Right lobe of liver (tissue), 6 donors: ENCODE measurements around the gene UNKL. TPM values are rescaled to one million over a fixed set of nuclear protein-coding genes. Genes with fewer than 3 reads are reported as not detected.

Experiments
- ATAC-seq, 4 donors: fragments of 200-7000 bp; cut with Tn5 transposase; one replicate each; pipeline ENCODE4 v1.9.1; 2020; ENCODE audit warnings: mild to moderate bottlenecking in 4 of 4, moderate library complexity in 4 of 4
- DNase-seq, 3 donors: peaks; one replicate each; pipeline ENCODE4 v3.0.0-alpha.2; 2020
- H3K27ac ChIP-seq, 3 donors: fragments of 200-600 bp; one replicate each; pipeline ENCODE4 v1.8.0; 2022
- H3K27me3 ChIP-seq, 2 donors: fragments of 200-600 bp; one replicate each; pipeline ENCODE4 v1.8.0; 2022
- H3K36me3 ChIP-seq, 4 donors: fragments of 200-600 bp; sonication (generic) in 1 of 4; one replicate each; pipeline versions ENCODE4 v1.5.1 to v1.8.0; 2017 to 2022; ENCODE audit warnings: control low read depth in 1 of 4
- H3K4me1 ChIP-seq, 4 donors: fragments of 200-600 bp; sonication (generic) in 1 of 4; one replicate each; pipeline versions ENCODE4 v1.5.1 to v1.8.0; 2017 to 2022; ENCODE audit warnings: control low read depth in 1 of 4
- H3K4me3 ChIP-seq, 3 donors: fragments of 200-600 bp; one replicate each; pipeline ENCODE4 v1.8.0; 2022
- H3K9me3 ChIP-seq, 4 donors: fragments of 200-600 bp; sonication (generic) in 1 of 4; one replicate each; pipeline versions ENCODE4 v1.5.1 to v1.8.0; 2017 to 2022; ENCODE audit warnings: control low read depth in 1 of 4
- POLR2A ChIP-seq: fragments of 450-650 bp; IDR thresholded peaks from one replicate; pipeline ENCODE4 v1.6.1; 2017; ENCODE audit warnings: antibody characterized with exemption, mild to moderate bottlenecking
- WGBS: methylation state at CpG from one replicate; pipeline ENCODE4 v1.1.6; 2018; ENCODE audit warnings: low coverage, low lambda C conversion rate; ENCODE audit not compliant: insufficient coverage; ENCODE audit errors: missing lambda C conversion rate; 5-methylcytosine and 5-hydroxymethylcytosine counted together
- intact Hi-C, 2 donors: fragments of 100-400 bp; cut with DNase I; formaldehyde crosslinking; loops; one replicate each; pipeline versions ENCODE4 v1.11.2 to v1.14.1; 2022
- total RNA-seq, 6 experiments: library from RNA; depleted of rRNA in 2 of 6; stranded (reverse); fragments of >200 nt in 2 of 6; fragmentation: NEBNext Ultra II Directional in 3 of 6; extraction: Animal tissue kit (Norgen Biotek cat#: 25700) in 3 of 6; gene quantifications; one replicate each; pipeline versions ENCODE4 v1.1.0 to v1.2.4, GENCODE V29; 2016 to 2023
- TF ChIP-seq, protein P1 (sequence below), 4 donors: fragments of 200-600 bp in 3 of 4; fragments of 450-650 bp in 1 of 4; IDR thresholded peaks; one replicate each; pipeline versions ENCODE4 v1.5.1 to v1.8.0; 2016 to 2022; ENCODE audit warnings: antibody characterized with exemption in 4 of 4, mild to moderate bottlenecking in 2 of 4
- donor health status: DM: no; HTN: yes; CAD: no.
- donor health status: DM: no; HTN: no; CAD: no.
- donor health status: DM: no; HTN: no; CAD: no.
- donor health status: DM: no; HTN: yes; CAD: no.
- donor health status: DM: no; HTN: yes; CAD: no.

Gene UNKL
- total RNA-seq, 6 experiments from 2014 or later, result 9.0 to 14.2 (median 12.0) TPM

DNA sequence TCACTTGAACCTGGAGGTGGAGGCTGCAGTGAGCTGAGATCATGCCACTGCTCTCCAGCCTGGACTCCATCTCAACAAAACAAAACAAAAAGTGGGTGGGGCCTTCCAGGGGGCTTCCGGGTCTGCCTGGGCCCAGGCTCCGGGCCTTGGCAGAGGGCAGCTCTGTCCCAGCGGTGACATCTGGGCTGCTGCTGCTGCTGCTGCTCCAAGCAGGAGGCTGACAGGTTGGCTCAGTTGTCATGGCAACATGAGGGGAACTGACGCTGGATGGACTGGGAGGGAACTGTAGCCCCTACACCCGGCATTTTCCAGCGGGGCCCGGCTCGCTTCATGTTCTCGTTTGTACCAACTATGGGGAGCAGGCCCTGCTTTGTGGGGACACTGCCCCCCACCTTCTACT is 77.0 kb downstream of the UNKL start:
- H3K36me3 ChIP-seq, result no peaks in the 10 kb centered on the region
- peaks cover 0 to 8% of the 10 kb centered on the region in 2 donors for H3K27me3 ChIP-seq
- TF ChIP-seq, protein P1, sequence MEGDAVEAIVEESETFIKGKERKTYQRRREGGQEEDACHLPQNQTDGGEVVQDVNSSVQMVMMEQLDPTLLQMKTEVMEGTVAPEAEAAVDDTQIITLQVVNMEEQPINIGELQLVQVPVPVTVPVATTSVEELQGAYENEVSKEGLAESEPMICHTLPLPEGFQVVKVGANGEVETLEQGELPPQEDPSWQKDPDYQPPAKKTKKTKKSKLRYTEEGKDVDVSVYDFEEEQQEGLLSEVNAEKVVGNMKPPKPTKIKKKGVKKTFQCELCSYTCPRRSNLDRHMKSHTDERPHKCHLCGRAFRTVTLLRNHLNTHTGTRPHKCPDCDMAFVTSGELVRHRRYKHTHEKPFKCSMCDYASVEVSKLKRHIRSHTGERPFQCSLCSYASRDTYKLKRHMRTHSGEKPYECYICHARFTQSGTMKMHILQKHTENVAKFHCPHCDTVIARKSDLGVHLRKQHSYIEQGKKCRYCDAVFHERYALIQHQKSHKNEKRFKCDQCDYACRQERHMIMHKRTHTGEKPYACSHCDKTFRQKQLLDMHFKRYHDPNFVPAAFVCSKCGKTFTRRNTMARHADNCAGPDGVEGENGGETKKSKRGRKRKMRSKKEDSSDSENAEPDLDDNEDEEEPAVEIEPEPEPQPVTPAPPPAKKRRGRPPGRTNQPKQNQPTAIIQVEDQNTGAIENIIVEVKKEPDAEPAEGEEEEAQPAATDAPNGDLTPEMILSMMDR (IDR thresholded peaks at IDR 0.05), result no peak
- no peak for TF ChIP-seq POLR2A
- ATAC-seq, result no peak
- intact Hi-C loops, result no loop called here
- peaks cover 0 to 13% (median 2%) of the 10 kb centered on the region in 4 donors for H3K4me1 ChIP-seq
- H3K9me3 ChIP-seq, result no peaks in the 10 kb centered on the region
- H3K27ac ChIP-seq, result no peak overlapping the region
- DNase-seq, result no peak
- no peak overlapping the region for H3K4me3 ChIP-seq
- WGBS, result no CpG with 5 or more reads among the region's 9 CpGs

DNA sequence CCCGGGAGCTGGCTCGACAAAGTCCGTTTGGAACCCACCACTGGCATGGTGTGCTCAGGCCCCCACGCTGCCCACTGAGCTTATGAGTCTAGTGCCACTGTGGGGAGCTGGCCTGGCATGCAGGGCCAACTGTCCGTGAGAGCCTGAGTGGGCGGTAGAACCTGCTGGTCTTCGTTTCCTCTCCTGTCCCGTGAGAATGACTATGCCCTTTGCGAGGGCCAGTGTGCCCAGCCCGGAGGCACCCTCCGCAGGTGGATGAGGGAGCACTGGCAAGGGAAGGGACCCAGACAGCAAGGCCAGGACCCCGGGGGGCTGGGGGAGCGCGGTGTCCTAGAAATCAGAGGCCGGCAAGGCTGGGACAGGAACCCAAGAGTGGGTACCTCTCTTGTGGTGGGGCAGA is 77.9 kb downstream of the UNKL start:
- Histone ChIP-seq H3K27ac (no peak overlapping the region), H3K9me3 (no peaks in the 10 kb centered on the region), H3K27me3 (peaks cover 0 to 8% of the 10 kb centered on the region in 2 donors), H3K4me3 (no peak overlapping the region), H3K36me3 (no peaks in the 10 kb centered on the region), H3K4me1 (peaks cover 0 to 19% (median 6%) of the 10 kb centered on the region in 4 donors)
- DNase-seq (no peak), ATAC-seq (no peak)
- 20% methylated on average over 1 of the region's 15 CpGs for WGBS
- intact Hi-C loops, result no loop called here
- TF ChIP-seq POLR2A, result no peak
- TF ChIP-seq, protein P1 (IDR thresholded peaks at IDR 0.05), result no peak

DNA sequence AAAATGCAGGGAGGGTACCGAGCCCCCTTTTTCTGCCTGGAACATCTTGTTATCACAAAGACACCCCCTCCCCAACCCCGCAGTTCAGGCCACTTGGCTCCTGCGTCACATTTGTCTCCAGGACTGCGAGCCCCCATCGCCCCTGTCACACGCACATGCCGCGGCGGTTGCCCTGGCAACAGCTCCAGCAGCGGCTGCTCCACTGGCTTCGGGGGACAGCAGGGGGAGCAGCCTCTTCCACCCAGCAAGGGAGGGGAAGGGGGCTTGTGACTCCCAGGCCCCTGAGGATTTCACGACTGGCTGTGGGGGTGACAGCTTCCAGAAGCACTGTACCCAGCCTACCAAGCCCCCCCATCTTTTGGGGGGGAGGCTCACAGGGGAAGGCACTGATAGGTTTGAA is 78.5 kb downstream of the UNKL start:
- H3K9me3 ChIP-seq, result no peaks in the 10 kb centered on the region
- no peak overlapping the region for H3K4me3 ChIP-seq
- intact Hi-C loops, result no loop called here
- DNase-seq, result no peak
- peaks cover 0 to 8% of the 10 kb centered on the region in 2 donors for H3K27me3 ChIP-seq
- no peak for TF ChIP-seq POLR2A
- TF ChIP-seq, protein P1 (IDR thresholded peaks at IDR 0.05), result no peak
- no peak for ATAC-seq
- peaks cover 0 to 24% (median 9%) of the 10 kb centered on the region in 4 donors for H3K4me1 ChIP-seq
- whole genome bisulfite sequencing, result 8% methylated on average over 4 of the region's 12 CpGs
- no peaks in the 10 kb centered on the region for H3K36me3 ChIP-seq
- no peak overlapping the region for H3K27ac ChIP-seq

DNA sequence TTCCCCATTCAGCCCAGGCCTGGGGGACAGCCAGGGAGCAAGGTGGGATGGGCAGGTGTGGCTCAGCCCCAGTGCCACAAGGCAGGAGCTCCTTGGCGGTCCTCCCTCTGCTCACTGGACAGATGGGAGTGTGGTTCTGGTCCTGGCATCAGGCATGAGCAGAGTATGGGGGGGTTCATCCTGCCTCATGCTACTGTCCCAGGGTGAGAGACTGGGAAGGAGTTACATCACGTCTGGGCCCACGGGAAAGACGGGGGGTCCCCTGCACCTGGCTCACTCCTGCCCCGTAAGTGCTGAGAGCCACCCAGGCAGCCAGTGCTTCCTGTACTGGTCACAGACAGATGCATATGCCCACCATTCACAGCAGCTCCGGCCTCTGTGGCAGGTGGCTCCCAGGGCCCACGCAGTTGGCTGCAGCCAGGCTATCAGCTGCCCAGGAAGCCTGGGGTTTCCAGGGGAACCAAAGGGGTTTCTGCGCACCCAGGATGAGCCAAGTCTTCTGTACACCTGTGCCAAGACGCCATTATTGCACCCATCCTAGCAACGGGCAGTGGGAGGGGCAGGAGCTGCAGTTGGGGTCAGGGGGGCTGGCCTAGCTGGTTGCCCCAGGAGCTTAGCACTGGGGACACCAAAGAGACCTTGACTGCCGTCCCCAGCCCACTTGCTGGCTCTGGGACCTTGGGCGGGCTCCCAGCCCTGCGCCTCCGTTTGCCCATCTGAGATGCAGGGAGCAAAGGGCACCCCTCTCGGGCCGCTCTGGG is 79.1 kb downstream of the UNKL start:
- Histone ChIP-seq H3K4me1 (peaks cover 0 to 24% (median 9%) of the 10 kb centered on the region in 4 donors), H3K27me3 (peaks cover 0 to 8% of the 10 kb centered on the region in 2 donors), H3K36me3 (no peaks in the 10 kb centered on the region), H3K4me3 (no peak overlapping the region), H3K27ac (no peak overlapping the region), H3K9me3 (no peaks in the 10 kb centered on the region)
- 40% methylated on average over 5 of the region's 16 CpGs for WGBS
- no peak for ATAC-seq
- no peak for TF ChIP-seq POLR2A
- TF ChIP-seq, protein P1 (IDR thresholded peaks at IDR 0.05), result no peak
- DNase-seq, result no peak
- intact Hi-C loops, result no loop called here
